GM19043 (cell line): ENCODE measurements around the gene DNAJB4.
"Not testable (repeated sequence)": the region's sequence is repeated elsewhere in the genome, so short reads cannot be mapped to it uniquely, and the experiment has no call there.

ENCODE experiments used
- ATAC-seq: cut with Tn5 transposase; IDR thresholded peaks from one replicate; pipeline ENCODE4 v1.9.1; 2021; ENCODE audit warnings: low read depth; ENCODE audit not compliant: unreplicated experiment

The DNAJB4 gene

GRCh38 chr1:78004719-78005447 is at the start of gene DNAJB4:
Gene DNAJB4 (plus strand): TSS chr1:78004939. CDS start chr1:78005111, 172 bp downstream.
- peak; percentile 98 for ATAC-seq

- no peak for ATAC-seq
Observed at GRCh38 chr1:77955709-77956108, 49.0 kb upstream of the DNAJB4 start.

- ATAC-seq: no peak
Observed at GRCh38 chr1:77956464-77956863, 48.3 kb upstream of the DNAJB4 start.

GRCh38 chr1:77958391-77958790 is 46.3 kb upstream of the DNAJB4 start:
- no peak for ATAC-seq

- ATAC-seq: no peak
Observed at GRCh38 chr1:77958850-77959249, 45.9 kb upstream of the DNAJB4 start.

GRCh38 chr1:77961392-77961791 is 43.3 kb upstream of the DNAJB4 start:
- no peak for ATAC-seq

GRCh38 chr1:77966291-77966690 is 38.4 kb upstream of the DNAJB4 start:
- no peak for ATAC-seq

- ATAC-seq: no peak
Observed at GRCh38 chr1:77970192-77970591, 34.5 kb upstream of the DNAJB4 start.

GRCh38 chr1:77972080-77972479 is 32.7 kb upstream of the DNAJB4 start:
- no peak for ATAC-seq

- no peak for ATAC-seq
Observed at GRCh38 chr1:77975386-77975785, 29.4 kb upstream of the DNAJB4 start.

- no peak for ATAC-seq
Observed at GRCh38 chr1:77975907-77976306, 28.8 kb upstream of the DNAJB4 start.

GRCh38 chr1:77976433-77977076 is 28.2 kb upstream of the DNAJB4 start:
- ATAC-seq: no peak

GRCh38 chr1:77977989-77978292 is 26.8 kb upstream of the DNAJB4 start:
- no peak for ATAC-seq

- ATAC-seq: peak; percentile 69
Observed at GRCh38 chr1:77978293-77978968, 26.3 kb upstream of the DNAJB4 start.

GRCh38 chr1:77978969-77979876 is 25.5 kb upstream of the DNAJB4 start, which contains the start of gene FUBP1:
Gene FUBP1 (minus strand): TSS chr1:77979072. CDS start chr1:77979004, 68 bp downstream.
- ATAC-seq: peak; percentile 70

- ATAC-seq: not testable (repeated sequence)
Observed at GRCh38 chr1:77983352-77983996, 21.3 kb upstream of the DNAJB4 start.

- ATAC-seq: no peak
Observed at GRCh38 chr1:77983997-77984355, 20.8 kb upstream of the DNAJB4 start.

- no peak for ATAC-seq
Observed at GRCh38 chr1:77984629-77985028, 20.1 kb upstream of the DNAJB4 start.

- no peak for ATAC-seq
Observed at GRCh38 chr1:77986810-77987209, 17.9 kb upstream of the DNAJB4 start.

- ATAC-seq: no peak
Observed at GRCh38 chr1:77987919-77988318, 16.8 kb upstream of the DNAJB4 start.
